Stimulated activated CD4-positive, alpha-beta T cell treated with anti-CD3 and anti-CD28 coated beads, Interleukin-1b, Interleukin-23, amount 100 ng/mL, for 48 hours (primary cell): Measurements from ENCODE around the gene PTH2R.
"Not testable (repeated sequence)": the region's sequence is repeated elsewhere in the genome, so short reads cannot be mapped to it uniquely, and the experiment has no call there.

Experiments
- DNase-seq: peaks from one replicate; pipeline ENCODE4 v3.0.0-alpha.2; 2020

The PTH2R gene

DNA sequence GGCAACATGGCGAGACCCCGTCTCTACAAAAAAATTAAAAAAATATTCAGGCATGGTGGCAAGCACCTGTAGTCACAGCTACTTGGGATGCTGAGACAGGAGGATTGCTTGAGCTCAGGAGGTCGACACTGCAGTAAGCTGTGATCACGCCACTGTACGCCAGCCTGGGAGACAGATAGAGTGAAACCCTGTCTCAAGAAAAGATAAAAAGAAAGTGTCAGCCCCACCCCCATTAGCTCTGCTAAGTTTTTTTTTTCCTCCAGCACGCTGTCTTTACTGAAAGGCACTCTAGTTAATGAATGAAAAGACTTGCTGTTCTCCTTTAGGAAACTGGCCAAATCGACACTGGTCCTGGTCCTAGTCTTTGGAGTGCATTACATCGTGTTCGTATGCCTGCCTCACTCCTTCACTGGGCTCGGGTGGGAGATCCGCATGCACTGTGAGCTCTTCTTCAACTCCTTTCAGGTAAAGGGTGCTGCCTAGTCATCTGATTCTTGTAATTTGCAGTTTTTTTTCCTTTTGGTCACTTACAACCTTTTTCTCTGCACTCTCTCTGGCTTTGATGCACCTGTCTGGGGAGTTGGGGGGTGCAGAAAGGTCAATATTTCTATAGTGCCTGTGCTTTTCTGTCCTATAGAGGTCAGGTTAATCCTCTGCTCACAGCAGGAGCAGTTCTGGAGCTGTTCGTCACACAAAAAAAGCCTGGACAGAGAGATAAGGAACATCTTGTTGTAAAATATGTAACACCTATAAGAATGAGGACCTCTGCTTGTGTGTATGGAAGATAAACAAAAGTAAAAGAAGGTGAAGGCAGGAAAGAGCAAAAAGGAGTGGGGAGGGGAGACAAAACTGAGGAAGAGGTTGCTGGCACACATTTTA lies 82.3 kb downstream of the PTH2R start:
- DNase-seq = no peak

DNA sequence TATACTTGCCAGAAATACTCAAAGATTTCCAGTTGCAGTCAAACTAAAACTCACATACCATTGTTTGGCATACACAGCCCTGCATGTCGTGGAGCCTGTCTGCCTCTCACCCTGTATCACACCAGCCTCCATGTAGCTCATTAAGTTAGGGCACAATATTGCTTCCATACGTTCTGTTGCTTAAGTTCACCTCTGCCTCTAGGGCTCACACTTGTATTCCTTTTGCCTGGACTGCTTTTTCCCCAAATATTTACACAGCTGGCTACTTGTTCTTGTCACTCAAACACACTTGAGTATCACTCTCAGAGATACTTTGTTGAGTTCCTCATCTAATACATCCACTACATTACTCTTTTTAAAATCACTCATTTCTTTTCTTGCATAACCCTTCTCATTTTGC lies 83.1 kb downstream of the PTH2R start:
- no peak for DNase-seq

DNA sequence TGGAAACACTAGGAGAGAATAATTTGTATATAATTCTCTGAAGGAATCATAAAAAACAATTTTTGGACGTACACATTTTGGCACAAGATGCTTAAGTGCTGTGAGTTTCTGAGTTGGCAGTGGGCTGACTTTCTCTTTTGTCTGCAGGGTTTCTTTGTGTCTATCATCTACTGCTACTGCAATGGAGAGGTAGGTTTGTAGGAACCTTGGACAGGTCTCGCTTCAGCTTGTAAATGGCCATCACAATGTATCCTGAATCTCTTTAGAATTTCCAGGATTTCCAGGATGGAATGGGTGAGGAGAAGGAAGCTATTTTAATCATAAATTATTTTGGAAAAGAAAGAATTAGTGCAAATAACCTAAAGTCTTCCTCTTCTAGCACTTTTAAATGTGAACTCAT lies 83.9 kb downstream of the PTH2R start:
- no peak for DNase-seq

DNA sequence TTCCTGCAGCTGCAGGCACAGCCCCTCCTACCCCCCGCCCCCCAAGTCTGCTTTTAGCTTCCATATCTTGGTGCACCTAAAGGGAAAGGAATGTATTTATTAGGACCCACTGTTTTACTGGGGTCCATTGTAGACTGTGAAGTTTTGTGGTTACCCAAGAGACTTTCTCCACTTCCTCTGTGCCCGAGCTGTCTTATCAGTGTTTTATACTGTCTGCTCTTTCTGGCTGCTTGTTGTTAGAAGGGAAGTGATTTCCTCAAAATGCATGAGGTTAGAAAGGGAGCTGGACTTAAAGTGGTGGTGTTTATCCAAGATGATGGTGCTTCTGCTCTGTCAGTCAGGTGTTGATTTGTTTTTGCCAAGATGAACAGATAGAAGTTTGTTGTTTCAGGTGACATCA lies 85.0 kb downstream of the PTH2R start:
- no peak for DNase-seq

DNA sequence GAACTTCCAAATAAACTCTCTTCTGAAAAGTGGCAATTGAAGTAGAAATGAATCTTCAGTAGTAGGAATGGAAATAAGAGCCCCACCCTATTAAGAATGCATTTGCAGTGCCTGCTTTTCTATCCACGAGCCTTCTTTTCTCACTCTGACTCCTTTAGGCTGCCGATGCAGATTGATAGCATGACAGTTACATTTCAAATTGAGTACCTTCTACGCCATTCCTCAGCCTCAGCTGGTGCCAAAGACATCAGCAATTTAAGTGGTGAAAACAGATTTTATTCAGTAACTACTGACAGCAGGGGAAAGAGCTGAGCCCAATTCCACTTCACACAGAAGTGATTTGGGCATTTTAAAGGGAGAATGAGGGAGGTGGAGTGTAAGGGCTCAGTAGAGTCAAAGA lies 85.5 kb downstream of the PTH2R start:
- DNase-seq = no peak

DNA sequence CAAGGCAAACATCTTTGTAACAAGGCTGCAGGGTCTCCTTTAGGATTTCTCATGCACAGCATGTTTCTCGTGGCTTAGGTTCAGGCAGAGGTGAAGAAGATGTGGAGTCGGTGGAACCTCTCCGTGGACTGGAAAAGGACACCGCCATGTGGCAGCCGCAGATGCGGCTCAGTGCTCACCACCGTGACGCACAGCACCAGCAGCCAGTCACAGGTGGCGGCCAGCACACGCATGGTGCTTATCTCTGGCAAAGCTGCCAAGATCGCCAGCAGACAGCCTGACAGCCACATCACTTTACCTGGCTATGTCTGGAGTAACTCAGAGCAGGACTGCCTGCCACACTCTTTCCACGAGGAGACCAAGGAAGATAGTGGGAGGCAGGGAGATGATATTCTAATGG lies 86.6 kb downstream of the PTH2R start:
- DNase-seq = no peak

DNA sequence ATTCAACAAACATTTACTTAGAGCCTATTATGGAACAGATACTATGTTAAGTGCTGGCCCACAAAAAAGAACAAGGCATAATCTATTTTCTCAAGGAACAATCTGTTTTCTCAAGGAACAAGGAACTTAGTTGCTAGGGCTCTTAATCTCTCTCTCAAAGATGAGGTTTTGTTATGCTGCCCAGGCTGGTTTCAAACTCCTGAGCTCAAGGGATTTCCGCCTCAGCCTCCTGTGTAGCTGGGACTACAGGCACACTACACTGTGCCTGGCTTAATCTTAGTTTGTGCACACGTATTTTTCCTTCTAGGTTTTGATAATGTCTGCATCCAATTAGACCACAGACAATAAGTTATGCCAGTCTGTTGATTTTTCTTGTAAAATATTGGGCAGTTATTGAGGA lies 89.5 kb downstream of the PTH2R start:
- no peak for DNase-seq

DNA sequence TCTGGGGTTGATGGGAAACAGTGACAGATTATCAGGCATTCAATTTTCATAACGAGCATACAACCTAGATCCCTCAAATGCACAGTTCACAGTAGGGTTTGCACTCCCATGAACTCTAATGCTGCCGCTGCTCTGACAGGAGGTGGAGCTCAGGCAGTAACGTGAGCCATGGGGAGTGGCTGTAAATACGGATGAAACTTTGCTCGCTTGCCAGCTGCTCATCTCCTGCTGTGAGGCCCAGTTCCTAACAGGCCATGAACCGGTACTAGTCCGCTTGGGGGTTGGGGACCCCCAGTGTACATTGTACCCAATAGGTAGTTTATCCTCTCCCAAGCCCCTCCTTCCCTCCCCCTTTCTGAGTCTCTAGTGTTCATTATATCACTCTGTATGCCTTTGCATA lies 94.6 kb downstream of the PTH2R start:
- no peak for DNase-seq

DNA sequence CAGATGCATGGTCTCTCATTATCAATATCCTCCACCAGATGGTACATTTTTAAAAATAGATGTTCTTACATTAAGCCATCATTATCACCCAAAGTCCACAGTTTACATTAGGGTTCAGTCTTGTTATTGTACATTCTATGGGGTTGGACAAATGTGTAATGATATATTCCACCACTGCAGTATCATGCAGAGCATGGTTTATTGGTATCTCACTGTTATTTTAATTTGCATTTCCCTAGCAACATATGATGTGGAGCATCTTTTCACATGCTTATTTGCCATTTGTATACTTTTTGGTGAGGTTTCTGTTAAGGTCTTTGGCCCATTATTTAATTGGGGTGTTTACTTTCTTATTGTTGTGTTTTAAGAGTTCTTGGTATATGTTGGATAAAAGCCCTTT lies 95.7 kb downstream of the PTH2R start:
- no peak for DNase-seq

DNA sequence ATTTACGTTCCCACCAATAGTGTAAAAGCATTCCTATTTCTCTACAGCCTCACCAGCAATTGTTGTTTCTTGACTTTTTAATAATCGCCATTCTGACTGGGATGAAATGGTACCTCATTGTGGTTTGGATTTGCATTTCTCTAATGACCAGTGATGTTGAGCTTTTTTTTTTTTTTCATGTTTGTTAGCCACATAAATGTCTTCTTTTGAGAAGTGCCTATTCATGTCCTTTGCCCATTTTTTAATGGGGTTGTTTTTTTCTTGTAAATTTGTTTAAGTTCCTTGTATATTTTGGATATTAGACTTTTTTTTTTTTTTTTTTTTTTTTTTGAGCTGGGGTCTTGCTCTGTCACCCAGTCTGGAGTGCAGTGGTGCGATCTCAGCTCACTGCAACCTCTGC lies 98.8 kb downstream of the PTH2R start:
- not testable (repeated sequence) for DNase-seq

DNA sequence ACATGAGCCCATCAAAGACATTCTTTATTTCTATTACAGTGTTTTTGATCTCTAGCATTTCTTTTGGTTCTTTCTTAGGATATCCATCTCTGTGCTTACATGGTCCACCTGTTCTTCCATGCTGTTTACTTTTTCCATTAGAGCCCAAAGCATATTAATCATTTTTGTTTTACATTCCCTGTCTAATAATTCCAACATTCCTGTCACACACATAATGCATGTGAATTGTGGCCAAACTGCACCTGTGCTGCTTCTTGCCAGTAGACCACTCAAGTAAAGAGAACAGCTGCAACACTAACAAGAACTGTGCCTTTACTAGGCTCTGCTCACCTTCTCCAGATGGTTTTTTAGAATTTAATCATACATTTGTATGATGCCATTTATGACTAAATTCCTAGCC lies 103.0 kb downstream of the PTH2R start:
- DNase-seq = no peak

DNA sequence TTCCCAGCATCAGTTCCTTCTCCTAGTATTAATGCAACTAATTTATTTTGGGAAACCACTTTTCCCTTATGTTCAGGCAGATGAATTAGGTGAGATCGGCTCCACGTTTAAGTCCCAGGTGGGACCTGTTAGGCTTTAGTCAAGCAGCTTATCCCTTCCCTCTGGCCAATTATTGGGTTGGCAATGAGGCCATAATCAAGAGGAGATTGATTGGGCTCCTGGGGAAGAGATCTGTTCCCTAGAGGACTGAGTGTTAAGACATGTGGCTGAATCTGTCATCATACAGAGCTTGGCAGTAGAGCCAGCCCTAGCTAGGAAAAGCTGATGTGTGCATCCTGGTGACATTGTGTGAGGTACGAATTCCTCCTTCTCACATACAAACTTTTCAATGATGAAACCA lies 104.4 kb downstream of the PTH2R start:
- no peak for DNase-seq

DNA sequence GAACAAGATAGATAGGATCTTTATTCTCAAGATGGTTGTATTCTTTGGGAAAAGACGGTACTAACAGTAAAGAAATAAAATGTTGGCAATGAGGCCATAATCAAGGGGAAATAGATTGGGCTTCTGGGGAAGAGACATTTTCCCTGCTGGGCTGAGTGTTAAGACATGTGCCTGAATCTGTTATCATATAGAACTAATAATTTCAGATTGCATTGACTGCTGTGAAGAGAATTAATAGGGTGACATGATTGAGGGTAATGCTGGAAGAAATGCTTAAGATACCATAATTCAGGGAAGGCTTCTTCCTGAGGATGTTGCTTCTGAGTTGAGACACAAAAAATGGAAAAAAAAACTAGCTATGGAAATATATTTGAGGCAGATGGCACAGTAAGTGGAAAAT lies 105.0 kb downstream of the PTH2R start:
- no peak for DNase-seq

DNA sequence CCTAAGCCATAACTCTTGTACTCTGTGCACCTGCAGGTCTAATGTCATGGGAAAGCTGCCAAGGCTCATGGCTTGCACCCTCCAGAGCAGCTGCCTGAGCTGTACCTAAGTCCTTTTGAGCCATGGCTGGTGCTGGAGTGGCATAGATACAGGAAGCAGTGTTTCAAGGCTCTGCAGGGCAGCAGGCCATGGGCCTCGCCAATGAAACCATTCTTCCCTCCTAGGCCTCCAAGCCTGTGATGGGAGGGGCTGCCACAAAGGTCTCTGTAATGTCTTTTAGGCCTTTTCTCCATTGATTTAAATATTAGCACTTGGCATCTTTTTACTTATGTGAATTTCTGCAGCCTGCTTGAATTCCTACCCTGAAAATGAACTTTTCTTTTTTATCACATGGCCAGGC lies 108.5 kb downstream of the PTH2R start:
- no peak for DNase-seq

DNA sequence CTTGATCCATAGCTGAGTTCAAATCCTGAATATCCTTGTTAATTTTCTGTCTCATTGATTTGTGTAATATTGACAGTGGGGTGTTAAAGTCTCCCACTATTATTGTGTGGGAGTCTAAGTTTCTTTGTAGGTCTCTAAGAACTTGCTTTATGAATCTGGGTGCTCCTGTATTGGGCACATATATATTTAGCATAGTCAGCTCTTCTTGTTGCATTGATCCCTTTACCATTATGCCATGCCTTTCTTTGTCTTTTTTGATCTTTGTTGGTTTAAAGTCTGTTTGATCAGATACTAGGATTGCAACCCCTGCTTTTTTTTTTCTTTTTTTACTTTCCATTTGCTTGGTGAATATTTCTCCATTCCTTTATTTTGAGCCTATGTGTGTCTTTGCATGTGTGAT lies 116.5 kb downstream of the PTH2R start:
- not testable (repeated sequence) for DNase-seq

DNA sequence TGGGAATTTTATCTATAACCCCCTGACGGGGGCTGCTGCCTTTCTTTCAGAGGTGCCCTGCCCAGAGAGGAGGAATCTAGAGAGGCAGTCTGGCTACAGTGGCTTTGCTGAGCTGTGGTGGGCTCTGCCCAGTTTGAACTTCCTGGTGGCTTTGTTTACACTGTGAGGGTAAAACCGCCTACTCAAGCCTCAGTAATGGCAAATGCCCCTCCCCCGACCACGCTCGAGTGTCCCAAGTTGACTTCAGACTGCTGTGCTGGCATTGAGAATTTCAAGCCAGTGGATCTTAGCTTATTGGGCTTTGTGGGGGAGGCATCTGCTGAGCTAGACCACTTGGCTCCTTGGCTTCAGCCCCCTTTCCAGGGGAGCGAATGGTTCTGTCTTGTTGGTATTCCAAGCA lies 118.6 kb downstream of the PTH2R start:
- DNase-seq = not testable (repeated sequence)

DNA sequence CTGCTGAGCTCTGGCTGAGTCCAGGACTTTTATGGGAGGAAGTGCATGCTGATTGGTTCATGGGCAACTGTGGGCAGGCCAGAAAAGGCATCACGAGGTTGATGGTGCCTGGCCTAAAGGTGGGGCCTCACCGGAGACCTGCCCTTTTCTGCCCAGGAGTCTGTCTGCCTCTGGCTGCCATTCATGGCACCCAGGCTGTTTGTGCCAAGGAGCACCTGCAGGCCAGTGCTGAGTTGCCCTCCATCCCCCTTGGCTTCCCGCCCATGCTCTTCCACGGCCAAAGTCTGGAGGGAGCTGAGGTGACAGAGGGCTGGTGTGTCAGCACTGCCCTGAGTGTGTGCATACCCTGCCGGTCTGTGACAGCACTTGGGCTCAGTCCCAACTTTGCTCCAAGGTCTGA lies 123.2 kb downstream of the PTH2R start:
- DNase-seq = no peak

DNA sequence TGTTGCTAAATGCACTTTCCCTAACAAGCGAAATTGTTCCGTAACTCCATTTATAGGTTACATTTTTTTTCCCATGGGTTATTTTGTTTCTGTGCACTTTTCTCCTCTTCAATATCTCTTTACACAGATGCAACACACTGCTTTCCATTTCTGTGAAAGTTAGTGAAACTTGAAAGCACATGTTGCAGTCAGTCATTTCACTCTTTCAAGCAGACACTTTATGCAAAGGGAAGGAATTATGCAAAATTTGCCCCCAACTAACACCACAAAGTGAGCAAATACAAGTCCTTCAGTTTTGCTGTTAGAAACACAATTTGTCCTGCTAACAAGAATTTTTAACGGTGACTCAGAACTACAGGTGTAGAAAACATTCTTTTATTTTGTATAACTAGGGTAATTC lies 124.8 kb downstream of the PTH2R start:
- DNase-seq = no peak

DNA sequence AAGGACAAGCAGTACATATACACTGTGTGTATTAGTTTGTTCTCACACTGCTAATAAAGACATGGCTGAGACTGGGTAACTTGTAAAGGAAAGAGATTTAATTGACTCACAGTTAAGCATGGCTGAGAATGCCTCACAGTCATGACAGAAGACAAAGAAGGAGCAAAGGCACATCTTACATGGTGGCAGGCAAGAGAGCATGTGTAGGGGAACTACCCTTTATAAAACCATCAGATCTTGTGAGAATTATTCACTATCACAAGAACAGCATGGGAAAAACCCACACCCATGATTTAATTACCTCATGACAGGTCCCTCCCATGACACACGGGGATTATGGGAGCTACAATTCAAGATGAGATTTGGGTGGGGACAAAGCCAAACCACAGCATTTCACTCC lies 129.0 kb downstream of the PTH2R start:
- not testable (repeated sequence) for DNase-seq

DNA sequence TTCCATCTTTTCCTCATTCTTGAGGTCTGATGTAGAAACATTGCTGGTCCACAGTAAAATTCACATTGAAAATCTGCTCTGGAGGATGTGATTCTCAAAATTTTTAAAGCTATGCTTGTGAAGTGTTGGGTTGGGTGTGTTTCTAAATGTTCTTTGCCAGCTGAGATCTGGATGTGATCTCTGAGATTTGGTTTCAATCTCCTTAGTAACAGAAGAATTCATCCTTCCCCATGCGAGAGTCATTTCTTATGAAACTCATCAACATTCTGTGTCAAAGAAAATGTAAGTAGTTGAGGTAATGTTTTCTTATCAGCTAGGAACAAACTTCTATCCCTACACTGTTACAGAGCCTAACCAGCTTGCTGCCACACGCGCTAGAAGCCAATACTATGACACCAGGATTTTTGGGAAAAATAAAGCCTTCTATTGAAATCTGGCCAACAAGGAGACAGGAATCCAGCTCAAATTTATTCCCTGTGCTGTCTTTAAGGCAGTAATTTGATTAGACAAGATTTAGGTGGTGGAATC lies 134.9 kb downstream of the PTH2R start:
- DNase-seq = no peak

DNA sequence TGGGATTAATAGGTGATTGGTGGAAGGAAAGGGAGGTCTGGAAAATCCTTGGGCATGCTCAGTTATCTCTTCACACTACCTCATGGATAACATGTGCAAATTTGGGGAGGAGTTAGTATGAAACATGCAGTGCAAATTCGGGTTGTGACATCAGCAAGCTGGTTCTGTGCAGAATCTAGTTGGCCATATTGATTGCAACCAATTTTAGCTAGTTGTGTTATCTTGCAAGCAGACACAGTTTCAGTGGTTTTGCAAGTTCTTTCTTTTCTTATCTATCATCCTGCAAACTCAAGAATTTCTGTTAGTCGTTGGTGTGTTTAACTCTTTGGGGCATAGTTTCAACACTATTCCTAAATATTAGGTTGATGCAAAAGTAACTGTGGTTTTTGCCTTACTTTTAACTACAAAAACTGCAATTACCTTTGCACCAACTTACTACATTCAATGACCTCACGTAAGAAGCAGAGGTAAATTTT lies 135.4 kb downstream of the PTH2R start:
- no peak for DNase-seq

DNA sequence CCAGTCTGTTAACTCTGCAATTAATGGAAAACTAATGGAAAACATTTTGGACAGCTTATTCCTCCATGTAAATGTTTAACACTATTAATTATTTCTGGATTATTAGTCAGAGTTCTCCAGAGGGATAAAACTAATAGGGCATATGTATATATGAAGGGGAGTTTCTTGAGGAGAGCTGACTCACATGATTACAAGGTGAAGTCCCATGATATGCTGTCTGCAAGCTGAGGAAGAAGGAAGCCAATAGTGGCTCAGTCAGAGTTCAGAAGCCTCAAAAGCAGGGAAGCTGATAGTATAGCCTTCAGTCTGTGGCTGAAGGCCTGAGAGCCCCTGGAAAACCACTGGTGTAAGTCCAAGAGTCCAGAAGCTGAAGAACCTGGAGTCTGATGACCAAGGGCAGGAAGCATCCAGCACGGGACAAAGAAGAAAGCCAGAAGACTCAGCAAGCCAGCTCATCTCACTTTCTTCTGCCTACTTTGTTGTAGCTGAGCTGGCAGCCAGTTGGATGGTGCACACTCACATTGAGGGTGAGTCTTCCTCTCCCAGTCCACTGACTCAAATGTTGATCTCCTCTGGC lies 136.0 kb downstream of the PTH2R start:
- DNase-seq = no peak
